GM18526 (cell line): ENCODE data around the gene STK24.

Experiments used
- POLR2A ChIP-seq: IDR thresholded peaks from 3 replicates; pipeline ENCODE4 v1.6.1; 2011; ENCODE audit not compliant: insufficient read length; ENCODE audit errors: extremely low read depth

STK24 gene

GRCh38 chr13:98442391-98443230, 134.3 kb downstream of the STK24 start:
- TF ChIP-seq POLR2A, result no peak

- no peak for TF ChIP-seq POLR2A
Observed at GRCh38 chr13:98441056-98441676, 135.7 kb downstream of the STK24 start.

- TF ChIP-seq POLR2A, result no peak
Observed at GRCh38 chr13:98440390-98441055, 136.4 kb downstream of the STK24 start.

- no peak for TF ChIP-seq POLR2A
Observed at GRCh38 chr13:98439896-98440295, 137.0 kb downstream of the STK24 start.

GRCh38 chr13:98439126-98439828, 137.6 kb downstream of the STK24 start:
- TF ChIP-seq POLR2A, result no peak

GRCh38 chr13:98438246-98439125, 138.4 kb downstream of the STK24 start:
- no peak for TF ChIP-seq POLR2A

GRCh38 chr13:98436233-98436910, 140.5 kb downstream of the STK24 start:
- no peak for TF ChIP-seq POLR2A

- no peak for TF ChIP-seq POLR2A
Observed at GRCh38 chr13:98435376-98435775, 141.5 kb downstream of the STK24 start.

GRCh38 chr13:98434060-98434459, 142.8 kb downstream of the STK24 start:
- TF ChIP-seq POLR2A, result no peak

- no peak for TF ChIP-seq POLR2A
Observed at GRCh38 chr13:98433654-98434053, 143.3 kb downstream of the STK24 start.

GRCh38 chr13:98432638-98433037, 144.3 kb downstream of the STK24 start:
- no peak for TF ChIP-seq POLR2A

GRCh38 chr13:98429977-98430736, 146.8 kb downstream of the STK24 start:
- TF ChIP-seq POLR2A, result no peak

GRCh38 chr13:98429531-98429930, 147.4 kb downstream of the STK24 start:
- TF ChIP-seq POLR2A, result no peak
